Smooth muscle cell (in vitro differentiated cells): ENCODE measurements around the gene PHLPP1. TPM values are rescaled to one million over a fixed set of nuclear protein-coding genes. Genes with fewer than 3 reads are reported as not detected.

ENCODE experiments used
- DNase-seq: peaks from one replicate; lab custom pipeline; 2025; ENCODE audit not compliant: unreplicated experiment; lab: John Stamatoyannopoulos, UW
- H2AFZ ChIP-seq: fragments of 200-600 bp; sonication (generic); 2 replicates; pipeline ENCODE4 v1.6.0; 2016; ENCODE audit warnings: antibody characterized with exemption, low read depth, mild to moderate bottlenecking
- H3F3A ChIP-seq: fragments of 200-600 bp; sonication (generic); 2 replicates; pipeline ENCODE4 v1.6.0; 2017; ENCODE audit warnings: antibody characterized with exemption, low read depth
- H3K27ac ChIP-seq: fragments of 200-600 bp; sonication (generic); 2 replicates; pipeline ENCODE4 v1.5.1; 2016; ENCODE audit warnings: low read depth, mild to moderate bottlenecking
- H3K27me3 ChIP-seq: fragments of 200-600 bp; sonication (generic); 2 replicates; pipeline ENCODE4 v1.6.1; 2016; ENCODE audit warnings: low read depth, mild to moderate bottlenecking
- H3K36me3 ChIP-seq: fragments of 200-600 bp; sonication (generic); 2 replicates; pipeline ENCODE4 v1.5.1; 2016; ENCODE audit warnings: low read depth
- H3K4me1 ChIP-seq: fragments of 200-600 bp; sonication (generic); 2 replicates; pipeline ENCODE4 v1.5.1; 2016; ENCODE audit warnings: low read depth
- H3K4me2 ChIP-seq: fragments of 200-600 bp; sonication (generic); 2 replicates; pipeline ENCODE4 v1.6.0; 2016; ENCODE audit warnings: mild to moderate bottlenecking
- H3K4me3 ChIP-seq: fragments of 200-600 bp; sonication (generic); 2 replicates; pipeline ENCODE4 v1.5.1; 2016; ENCODE audit warnings: mild to moderate bottlenecking
- H3K79me2 ChIP-seq: fragments of 200-600 bp; sonication (generic); 2 replicates; pipeline ENCODE4 v1.6.0; 2016; ENCODE audit warnings: low read depth, mild to moderate bottlenecking
- H3K9ac ChIP-seq: fragments of 200-600 bp; sonication (generic); 2 replicates; pipeline ENCODE4 v1.6.0; 2016; ENCODE audit warnings: low read depth
- H3K9me3 ChIP-seq: fragments of 200-600 bp; sonication (generic); replicated peaks from 2 replicates; pipeline ENCODE4 v1.5.1; 2016; ENCODE audit warnings: low read depth
- H4K20me1 ChIP-seq: fragments of 200-600 bp; sonication (generic); 2 replicates; pipeline ENCODE4 v1.6.0; 2016; ENCODE audit warnings: low read depth
- WGBS: methylation state at CpG from one replicate; pipeline ENCODE4 v1.1.7; 2016; ENCODE audit warnings: low lambda C conversion rate; 5-methylcytosine and 5-hydroxymethylcytosine counted together
- polyA plus RNA-seq: library from polyadenylated mRNA; unstranded; fragments of >200 nt; fragmentation: Nextera tagmentation; extraction: Ambion mirVana; gene quantifications from 2 replicates; pipeline ENCODE4 v1.2.1, GENCODE V29; 2016
- total RNA-seq: library from RNA; depleted of rRNA; stranded (reverse); fragments of >200 nt; gene quantifications from 2 replicates; pipeline ENCODE4 v1.2.3, GENCODE V29; 2014
- TF ChIP-seq, protein P1 (sequence below): fragments of 200-600 bp; sonication (generic); IDR thresholded peaks from 2 replicates; pipeline ENCODE4 v1.5.1; 2017; ENCODE audit warnings: borderline replicate concordance, mild to moderate bottlenecking, antibody characterized with exemption; ENCODE audit not compliant: insufficient read depth, poor library complexity, severe bottlenecking

The PHLPP1 gene
- total and polyA plus RNA-seq, 2 experiments from 2014 or later = 1.1 to 4.3 TPM

DNA sequence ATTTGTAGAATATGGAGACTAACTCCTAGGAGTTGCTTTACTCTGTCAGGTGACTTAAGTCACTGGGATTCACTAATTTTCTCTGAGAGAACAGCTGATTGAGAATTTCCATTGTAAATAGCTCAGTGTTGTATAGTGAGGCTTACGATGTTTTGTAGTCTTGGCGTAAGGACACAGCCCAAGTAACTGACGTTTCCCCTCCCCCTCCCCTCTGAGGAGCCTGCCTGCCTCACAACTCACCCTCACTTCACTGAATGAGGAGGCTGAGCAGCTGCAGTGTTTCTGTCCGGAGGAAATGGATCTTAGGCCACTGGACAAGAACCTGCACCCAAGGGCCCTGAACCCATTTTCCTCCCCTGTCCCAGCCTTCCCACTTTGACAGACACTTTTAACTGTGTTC is 264.6 kb downstream of the PHLPP1 start:
- H4K20me1 ChIP-seq = no peaks in the 10 kb centered on the region
- no peak overlapping the region for H3K9ac ChIP-seq
- no peaks in the 10 kb centered on the region for H3K79me2 ChIP-seq
- TF ChIP-seq, protein P1, sequence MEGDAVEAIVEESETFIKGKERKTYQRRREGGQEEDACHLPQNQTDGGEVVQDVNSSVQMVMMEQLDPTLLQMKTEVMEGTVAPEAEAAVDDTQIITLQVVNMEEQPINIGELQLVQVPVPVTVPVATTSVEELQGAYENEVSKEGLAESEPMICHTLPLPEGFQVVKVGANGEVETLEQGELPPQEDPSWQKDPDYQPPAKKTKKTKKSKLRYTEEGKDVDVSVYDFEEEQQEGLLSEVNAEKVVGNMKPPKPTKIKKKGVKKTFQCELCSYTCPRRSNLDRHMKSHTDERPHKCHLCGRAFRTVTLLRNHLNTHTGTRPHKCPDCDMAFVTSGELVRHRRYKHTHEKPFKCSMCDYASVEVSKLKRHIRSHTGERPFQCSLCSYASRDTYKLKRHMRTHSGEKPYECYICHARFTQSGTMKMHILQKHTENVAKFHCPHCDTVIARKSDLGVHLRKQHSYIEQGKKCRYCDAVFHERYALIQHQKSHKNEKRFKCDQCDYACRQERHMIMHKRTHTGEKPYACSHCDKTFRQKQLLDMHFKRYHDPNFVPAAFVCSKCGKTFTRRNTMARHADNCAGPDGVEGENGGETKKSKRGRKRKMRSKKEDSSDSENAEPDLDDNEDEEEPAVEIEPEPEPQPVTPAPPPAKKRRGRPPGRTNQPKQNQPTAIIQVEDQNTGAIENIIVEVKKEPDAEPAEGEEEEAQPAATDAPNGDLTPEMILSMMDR = no peak
- no peaks in the 10 kb centered on the region for H3K27me3 ChIP-seq
- peaks cover 5% of the 10 kb centered on the region for H3K4me1 ChIP-seq
- no peak overlapping the region for H3K4me3 ChIP-seq
- no peaks in the 10 kb centered on the region for H3F3A ChIP-seq
- no peak overlapping the region for H3K4me2 ChIP-seq
- H3K36me3 ChIP-seq = no peaks in the 10 kb centered on the region
- 81% methylated on average over 4 of the region's 4 CpGs for WGBS
- H3K9me3 ChIP-seq = no peaks in the 10 kb centered on the region
- no peak for DNase-seq
- H3K27ac ChIP-seq = no peak overlapping the region
- no peak overlapping the region for H2AFZ ChIP-seq

GRCh38 chr18:62981566-62981965 is 266.2 kb downstream of the PHLPP1 start:
- H3K9me3 ChIP-seq = no peaks in the 10 kb centered on the region
- 96% methylated on average over 11 of the region's 11 CpGs for WGBS

GRCh38 chr18:62982600-62983251 is 267.4 kb downstream of the PHLPP1 start:
- WGBS = 56% methylated on average over 11 of the region's 11 CpGs
- no peak overlapping the region for H3K4me2 ChIP-seq
- no peaks in the 10 kb centered on the region for H3K79me2 ChIP-seq
- H3K27ac ChIP-seq = no peak overlapping the region
- H3K27me3 ChIP-seq = no peaks in the 10 kb centered on the region
- no peaks in the 10 kb centered on the region for H4K20me1 ChIP-seq
- H3K36me3 ChIP-seq = no peaks in the 10 kb centered on the region
- TF ChIP-seq, protein P1 = peak; percentile 71
- no peaks in the 10 kb centered on the region for H3F3A ChIP-seq
- no peak for DNase-seq
- peaks cover 5% of the 10 kb centered on the region for H3K4me1 ChIP-seq
- H2AFZ ChIP-seq = no peak overlapping the region
- no peak overlapping the region for H3K4me3 ChIP-seq
- H3K9me3 ChIP-seq = no peaks in the 10 kb centered on the region
- no peak overlapping the region for H3K9ac ChIP-seq

More at GRCh38 chr18:62981566-62981965, 266.2 kb downstream of the PHLPP1 start:
- Histone ChIP-seq H3K4me3 (no peak overlapping the region), H3K4me2 (no peak overlapping the region), H3K9ac (no peak overlapping the region), H3F3A (no peaks in the 10 kb centered on the region), H3K36me3 (no peaks in the 10 kb centered on the region), H4K20me1 (no peaks in the 10 kb centered on the region), H3K79me2 (no peaks in the 10 kb centered on the region), H3K4me1 (peaks cover 5% of the 10 kb centered on the region), H3K27me3 (no peaks in the 10 kb centered on the region), H2AFZ (no peak overlapping the region), H3K27ac (no peak overlapping the region)
- TF ChIP-seq, protein P1 = no peak
- DNase-seq = no peak
